Activated effector memory CD4-positive, alpha-beta T cell treated with anti-CD3 and anti-CD28 coated beads, Interleukin-2, amount 50 U/mL, for 16 hours (primary cell): ENCODE measurements around the gene ANXA7.
"Not testable (repeated sequence)": the region's sequence is repeated elsewhere in the genome, so short reads cannot be mapped to it uniquely, and the experiment has no call there.

ENCODE experiments used
- DNase-seq: peaks from one replicate; pipeline ENCODE4 v3.0.0-alpha.2; 2020

ANXA7 gene

DNA sequence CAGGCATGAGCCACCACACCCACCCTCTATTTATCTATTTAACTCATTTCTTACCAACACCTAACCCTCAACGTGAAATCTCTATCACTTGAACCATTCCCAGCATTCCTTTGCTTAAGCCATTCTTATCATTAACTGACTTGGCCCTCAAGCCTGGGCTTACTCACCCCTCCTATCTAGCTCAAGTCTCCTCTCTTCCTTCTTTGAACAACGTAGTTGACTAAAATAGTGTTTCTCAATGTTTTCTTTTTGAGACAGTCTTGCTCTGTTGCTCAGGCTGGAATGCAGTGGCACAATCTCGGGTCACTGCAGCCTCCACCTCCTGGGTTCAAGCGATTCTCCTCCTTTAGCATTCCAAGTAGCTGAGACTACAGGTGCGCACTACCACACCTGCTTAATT, 7.0 kb downstream of the ANXA7 start:
- no peak for DNase-seq

DNA sequence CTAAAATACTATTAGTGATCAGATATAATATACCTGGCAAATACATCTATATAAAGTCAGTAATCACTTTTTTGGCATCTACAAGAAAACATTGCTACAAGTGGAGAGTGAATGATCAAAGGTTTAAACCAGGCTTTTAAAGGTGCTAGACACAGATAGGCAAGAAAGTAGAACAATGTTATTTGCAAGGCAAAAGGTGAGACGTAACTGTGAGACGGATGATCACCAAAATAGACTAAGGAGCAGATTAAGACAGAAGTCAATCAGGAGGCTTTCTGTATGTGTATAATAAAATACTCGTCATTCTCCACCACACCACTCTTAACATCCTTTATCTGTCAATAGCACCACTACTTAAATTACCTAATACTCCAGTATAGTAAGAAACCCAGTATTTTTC, 8.3 kb downstream of the ANXA7 start:
- DNase-seq: no peak

DNA sequence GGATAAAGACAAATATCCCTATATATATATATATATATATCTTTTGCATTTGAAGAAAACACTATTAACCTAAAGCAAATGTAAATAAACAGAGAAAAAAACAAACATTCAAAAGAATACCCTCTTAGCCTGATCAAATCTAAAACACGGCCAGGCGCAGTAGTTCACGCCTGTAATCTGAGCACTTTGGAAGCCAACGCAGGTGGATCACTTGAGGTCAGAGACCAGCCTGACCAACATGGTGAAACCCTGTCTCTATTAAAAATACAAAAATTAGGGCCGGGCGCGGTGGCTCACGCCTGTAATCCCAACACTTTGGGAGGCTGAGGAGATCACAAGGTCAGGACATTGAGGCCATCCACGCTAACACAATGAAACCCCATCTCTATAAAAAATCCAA, 9.2 kb downstream of the ANXA7 start:
- DNase-seq: no peak

DNA sequence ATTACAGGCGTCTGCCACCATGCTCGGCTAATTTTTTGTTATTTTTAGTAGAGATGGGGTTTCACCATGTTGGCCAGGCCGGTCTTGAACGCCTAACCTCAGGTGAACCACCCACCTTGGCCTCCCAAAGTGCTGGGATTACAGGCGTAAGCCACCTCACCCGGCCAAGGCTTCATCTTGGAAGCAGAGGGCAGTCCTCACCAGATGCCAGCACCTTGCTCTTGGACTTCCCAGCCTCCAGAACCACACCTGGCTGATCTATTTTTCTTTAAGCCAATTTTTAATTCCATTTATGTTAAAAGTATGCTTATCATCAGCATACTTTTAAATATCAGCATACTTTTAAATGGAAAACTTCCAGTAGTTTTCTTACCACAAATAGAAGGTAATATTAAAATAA, 12.2 kb downstream of the ANXA7 start:
- no peak for DNase-seq

DNA sequence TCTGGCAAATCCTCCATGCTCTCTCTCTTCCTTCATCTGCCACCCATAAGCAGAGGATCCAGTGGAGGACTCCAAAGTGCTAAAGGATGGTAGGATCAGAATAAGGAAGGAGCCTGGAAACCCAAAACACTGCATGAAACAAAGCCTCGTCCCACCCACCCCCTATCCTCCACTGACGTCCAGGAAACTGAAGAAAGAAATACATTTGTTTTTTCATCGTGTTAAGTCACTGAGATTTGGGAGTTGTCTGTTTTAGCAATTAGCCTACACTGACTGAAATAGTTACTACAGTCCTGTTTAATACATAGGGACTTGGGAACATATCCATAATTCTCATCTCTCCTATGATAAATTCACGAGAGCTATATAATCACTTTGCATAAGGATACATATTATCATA, 14.8 kb downstream of the ANXA7 start:
- DNase-seq: no peak

DNA sequence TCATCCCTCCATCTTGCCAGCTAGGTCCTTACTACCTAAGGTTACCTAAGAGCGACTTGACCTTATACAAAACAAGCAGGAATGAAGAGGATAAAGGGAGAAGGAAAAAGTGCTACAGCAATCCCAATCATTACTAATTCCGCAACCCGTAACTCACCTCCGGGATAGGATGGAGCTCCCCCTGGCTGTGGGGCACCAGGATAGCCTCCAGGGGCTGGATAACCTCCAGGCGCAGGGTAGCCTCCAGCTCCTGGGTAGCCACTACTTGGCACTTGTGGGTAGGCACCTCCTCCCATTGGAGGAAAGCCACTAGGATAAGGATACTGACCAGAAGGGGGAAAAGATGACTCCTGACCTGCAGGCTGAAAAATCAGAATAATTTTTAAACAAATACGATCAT, 15.8 kb downstream of the ANXA7 start:
- DNase-seq: no peak

DNA sequence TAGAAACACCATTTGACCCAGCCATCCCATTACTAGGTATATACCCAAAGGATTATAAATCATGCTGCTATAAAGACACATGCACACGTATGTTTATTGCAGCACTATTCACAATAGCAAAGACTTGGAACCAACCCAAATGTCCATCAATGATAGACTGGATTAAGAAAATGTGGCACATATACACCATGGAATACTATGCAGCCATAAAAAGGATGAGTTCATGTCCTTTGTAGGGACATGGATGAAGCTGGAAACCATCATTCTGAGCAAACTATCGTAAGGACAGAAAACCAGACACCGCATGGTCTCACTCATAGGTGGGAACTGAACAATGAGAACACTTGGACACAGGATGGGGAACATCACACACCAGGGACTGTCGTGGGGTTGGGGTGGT, 19.5 kb downstream of the ANXA7 start:
- not testable (repeated sequence) for DNase-seq

DNA sequence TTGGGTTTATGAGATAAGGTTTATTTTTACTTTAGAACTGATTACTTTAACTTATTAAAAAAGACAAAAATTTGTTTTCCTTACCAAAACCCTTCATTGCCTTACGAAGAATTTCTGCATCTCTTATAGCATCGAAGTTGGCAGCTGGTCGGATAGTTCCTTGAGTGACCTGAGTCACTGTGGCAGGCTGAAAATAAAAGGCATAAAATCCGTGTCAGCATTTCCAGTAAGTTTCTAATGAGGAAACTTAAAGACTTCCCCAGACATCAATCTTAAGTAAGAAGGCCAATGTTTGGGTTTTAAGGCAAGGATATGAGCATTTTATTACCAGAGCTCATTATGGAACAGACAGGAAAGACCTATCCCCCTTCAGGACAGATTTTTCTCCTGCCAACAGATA, 25.6 kb downstream of the ANXA7 start:
- no peak for DNase-seq

DNA sequence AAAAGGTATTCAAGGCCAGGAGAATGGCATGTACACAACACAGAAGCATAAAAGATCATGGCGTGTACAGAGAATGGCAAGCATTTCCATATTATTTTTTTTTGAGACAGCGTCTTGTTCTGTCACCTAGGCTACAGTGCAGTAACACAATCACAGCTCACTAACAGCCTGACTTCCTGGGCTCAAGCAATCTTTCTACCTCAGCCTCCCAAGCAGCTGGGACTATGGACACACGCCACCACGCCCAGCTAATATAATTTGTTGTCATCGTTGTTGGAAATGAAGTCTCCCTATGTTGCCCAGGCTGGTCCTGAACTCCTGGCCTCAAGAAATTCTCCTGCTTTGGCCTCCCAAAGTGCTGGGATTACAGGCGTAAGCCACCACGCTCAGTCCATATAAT, 27.3 kb downstream of the ANXA7 start:
- no peak for DNase-seq

DNA sequence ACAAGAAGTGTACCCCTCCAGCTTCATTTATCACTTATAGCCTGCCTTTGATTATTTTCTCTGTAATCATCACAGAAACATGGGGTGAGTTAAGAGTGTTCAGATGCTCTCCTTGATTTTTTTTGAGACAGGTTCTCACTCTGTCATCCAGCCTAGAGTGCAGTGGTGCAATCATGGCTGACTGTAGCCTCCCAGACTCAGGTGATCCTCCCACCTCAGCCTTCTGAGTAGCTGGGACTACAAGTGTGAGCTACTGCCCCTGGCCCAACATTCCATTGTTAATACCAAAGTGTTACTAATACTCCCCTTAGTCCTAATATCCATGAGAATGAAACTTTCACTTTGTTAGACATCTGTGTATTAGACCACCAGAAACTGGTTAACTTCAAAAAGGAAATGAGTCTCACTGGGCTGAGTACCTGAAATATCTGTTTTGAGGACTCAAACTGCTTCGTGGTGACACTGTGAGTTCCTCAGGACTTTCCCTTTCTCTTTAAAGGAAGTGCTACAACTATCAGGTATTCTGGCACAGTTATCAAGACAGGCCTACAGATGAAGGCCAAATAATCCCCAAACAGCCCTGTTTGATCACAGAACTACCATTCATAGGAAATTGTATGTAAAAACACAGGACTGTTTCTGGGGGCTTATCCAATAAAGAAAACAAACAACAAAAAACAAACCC, 34.7 kb downstream of the ANXA7 start:
- DNase-seq: no peak

DNA sequence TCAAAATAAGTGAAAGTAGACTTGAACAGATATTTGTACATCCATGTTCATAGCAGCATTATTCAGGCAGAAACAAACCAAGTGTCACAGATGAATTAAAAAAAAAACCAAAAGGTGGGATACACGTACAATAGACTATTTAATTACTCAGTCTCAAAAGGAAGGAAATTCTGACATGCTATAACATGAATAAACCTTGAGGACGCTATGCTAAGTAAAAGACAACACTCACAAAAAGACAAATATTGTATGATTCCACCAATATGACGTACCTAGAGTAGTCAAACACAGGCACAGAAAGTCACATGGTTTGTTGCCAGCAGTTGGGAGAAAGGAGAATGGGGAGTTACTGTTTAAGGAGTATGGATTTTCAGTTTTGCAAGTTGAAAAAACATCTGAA, 37.2 kb downstream of the ANXA7 start:
- DNase-seq: no peak

DNA sequence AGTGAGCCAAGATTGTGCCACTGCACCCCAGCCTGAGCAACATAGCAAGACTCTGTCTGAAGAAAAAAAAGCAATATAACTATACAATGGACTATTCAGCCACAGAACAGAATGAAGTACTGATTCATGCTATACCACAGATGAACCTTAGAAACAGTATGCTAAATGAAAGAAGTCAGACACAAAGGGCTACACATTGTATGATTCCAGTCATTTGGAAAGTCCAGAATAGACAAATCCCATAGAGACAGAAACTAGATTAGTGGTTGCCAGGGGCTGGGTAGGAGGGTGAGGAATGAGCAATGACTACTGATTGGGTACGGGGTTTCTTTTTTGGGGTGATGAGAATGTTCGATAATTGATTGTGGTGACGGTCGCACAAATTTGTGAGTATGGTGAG, 45.6 kb downstream of the ANXA7 start:
- DNase-seq: no peak

DNA sequence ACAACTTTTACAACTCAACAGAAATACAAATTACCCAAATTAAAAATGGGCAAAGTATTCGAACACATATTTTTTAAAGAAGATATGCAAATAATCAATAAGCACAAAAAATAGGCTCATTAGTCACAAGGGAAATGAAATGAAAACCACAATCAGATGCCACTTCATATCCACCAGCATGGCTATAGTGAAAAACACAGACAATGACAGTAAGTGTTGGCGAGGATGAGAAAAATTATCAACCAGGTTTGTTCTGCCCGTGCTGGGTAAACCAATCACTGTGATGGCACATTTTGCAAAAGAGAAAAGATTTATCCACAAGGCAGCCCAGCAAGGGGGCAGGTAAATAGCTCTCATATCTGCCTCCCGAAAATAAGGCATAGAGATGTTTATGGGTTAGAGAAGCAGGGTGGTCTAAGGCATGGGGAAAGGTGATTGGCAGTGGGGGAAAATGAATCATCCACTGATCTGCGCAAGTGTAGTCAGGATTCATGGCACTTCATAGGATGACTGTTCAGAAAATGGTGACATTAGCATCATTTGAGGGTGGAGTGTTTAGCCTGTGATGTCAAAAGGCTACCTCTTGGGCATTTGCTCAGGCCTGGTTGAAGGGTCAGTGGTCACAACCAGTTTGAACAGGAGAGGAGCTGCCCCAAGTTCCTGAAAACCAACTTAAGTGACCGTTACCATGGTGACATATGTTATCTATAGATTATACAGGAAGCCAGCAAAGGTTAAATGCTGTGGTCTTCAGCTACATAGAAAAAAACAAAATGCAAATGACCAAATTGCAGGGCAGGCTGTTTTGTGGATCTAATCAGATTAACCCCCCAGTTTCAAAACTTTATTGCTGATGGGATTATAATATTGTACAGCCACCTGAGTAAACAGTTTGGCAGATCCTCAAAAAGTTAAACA, 47.2 kb downstream of the ANXA7 start:
- DNase-seq: no peak

DNA sequence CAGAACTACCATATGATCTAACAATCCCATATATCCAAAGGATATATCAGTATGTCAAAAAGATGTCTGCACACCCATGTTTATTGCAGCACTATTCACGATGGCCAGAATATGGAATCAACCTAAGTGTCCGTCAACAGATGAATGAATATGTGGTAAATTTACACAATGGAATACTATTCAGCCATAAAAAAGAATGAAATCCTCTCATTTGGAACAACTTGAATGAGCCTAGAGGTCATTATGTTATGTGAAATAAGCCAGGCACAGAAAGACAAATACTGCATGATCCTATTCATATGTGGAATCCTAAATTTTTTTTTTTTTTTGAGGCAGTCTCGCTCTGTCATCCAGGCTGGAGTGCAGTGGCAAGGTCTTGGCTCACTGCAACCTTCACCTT, 48.9 kb downstream of the ANXA7 start:
- DNase-seq: no peak

DNA sequence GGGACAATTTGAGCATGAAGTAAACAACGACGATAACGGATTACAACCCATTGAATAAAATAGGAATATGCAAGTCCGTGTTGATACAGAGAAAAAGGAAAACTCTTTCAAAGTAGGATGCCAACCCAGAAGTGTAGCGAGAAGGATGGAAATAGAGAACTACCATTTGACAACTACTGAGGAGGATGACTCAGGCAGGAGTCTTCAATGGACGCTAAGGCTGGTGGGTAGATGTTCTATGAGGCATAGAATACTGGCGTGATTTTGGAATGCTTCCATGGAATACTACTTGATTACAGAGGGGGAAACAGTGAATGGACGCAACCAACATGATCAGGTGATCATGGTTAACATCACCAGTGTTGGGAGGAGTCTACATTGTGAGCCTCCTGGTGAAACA, 54.4 kb downstream of the ANXA7 start:
- no peak for DNase-seq

DNA sequence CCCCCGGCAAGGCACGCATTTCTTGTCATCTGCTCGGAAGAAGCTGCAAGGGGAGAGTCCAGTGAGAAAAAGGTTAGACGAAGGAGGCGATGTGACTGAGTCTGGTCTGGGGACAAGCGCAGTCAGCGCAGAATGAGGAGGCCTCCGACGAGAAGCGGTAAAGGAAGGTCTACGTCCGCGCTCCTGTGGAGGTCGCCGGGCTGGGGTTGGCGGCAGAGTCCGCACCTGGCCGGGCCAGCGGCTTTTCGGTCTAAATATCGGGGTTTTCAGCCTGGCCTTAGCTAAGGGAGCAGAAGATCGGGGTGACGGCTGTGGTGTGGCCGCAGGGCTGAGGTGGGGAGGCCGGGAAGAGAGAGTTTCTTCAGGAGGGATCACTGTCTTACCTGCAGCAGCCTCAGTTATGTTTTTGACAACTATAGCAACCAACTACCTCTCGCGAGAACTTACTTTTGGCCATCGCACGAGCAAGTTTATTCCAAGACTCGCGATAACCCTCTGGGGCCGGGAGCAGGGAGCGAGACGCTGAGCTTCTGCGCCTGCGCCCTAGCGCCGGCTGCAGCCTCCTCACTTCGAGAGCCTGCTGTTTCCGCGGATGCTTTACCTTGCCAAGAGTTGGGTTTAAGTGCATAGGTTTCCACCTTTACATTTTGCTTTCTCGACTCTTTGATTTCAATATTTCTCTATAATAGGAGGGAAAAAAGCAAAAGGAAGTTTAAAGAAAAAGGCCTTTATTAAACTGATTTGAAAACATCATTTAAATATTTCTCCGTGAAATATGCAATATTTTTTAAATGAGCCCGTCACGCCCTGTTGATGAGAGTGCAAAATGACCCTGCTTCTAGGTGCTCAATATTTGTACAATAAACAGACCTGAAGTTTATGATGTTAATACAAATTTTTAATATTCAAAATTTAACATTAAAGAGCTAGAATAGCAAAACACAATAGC, 55.3 kb downstream of the ANXA7 start, which contains the start of gene CFAP70:
CFAP70 (minus strand) TSS at position 534 of the 949 bp plus-strand sequence. CDS start 4,068 bp downstream, outside the sequence.
- peak; percentile 96 for DNase-seq

DNA sequence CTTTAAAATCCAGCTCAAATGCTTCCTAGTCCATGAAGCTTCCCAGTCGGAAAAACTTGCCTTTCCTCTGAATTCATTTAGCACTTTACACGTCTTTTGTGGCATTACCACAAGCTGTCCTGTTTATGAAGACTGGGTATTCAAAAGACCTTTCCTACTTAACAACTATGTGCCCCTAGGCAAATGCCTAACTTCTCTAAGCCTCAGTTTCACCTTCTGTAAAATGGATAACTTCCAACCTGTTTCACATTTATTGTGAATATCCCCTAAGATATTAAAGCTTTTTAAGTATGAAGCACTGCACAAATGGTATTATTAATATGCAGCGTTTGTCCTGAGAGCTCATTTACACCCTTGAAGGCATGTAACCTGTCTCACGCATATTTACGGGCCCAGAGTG, 56.0 kb downstream of the ANXA7 start:
- DNase-seq: no peak

DNA sequence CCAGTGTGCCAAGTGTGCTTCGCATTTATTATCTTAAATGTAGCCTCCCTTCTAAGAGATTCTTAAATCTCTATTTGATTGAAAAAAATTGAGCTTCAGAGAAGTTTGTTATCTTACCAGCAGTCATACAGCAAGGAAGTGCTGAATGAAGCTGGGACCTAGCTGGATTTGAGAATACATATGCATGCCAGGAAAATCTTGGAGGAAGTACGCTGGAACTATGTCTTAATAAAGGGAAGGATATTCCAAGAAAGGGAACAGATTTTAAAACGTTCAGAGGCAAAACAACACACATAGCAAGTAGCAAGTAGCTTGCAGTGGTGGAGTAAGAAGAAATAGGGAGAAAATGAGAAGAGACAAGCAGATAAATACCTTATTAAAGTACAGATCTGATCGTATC, 56.7 kb downstream of the ANXA7 start:
- DNase-seq: no peak

DNA sequence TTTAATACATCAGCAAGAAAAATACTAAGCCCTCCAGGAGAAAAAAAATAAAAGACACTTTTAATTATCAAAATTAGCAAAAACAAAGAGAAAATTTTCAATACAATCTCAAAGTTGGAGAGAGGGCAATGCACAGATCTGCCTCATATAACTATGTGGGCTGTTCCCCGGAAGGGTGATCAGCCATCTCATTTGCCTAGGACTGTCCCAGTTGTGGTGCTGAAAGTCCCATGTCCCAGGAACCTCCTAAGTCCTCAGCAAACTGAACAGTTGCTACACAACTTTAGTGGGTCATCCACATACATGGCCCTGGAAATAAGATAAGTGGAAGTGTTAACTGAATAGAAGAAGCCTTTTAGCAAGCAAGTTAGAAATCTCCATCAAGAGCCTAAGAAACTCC, 69.6 kb downstream of the ANXA7 start:
- no peak for DNase-seq

DNA sequence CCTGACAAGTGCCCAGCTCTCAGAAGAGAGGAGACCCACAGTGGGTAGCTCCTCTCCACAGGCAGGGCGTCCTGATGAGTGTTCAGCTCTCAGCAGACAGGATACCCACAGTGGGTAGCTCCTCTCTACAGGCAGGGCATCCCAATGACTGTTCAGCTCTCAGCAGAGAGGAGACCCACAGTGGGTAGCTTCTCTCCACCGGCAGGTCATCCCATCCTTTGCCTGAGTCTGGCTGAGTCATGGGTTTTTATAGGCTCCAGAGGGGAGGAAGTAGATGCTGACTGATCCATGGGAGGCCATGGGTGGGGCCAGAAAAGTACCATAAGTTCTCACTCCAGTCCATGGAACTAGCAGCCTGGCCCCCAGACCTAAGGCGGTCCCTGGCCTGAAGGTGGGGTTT, 73.7 kb downstream of the ANXA7 start:
- no peak for DNase-seq

DNA sequence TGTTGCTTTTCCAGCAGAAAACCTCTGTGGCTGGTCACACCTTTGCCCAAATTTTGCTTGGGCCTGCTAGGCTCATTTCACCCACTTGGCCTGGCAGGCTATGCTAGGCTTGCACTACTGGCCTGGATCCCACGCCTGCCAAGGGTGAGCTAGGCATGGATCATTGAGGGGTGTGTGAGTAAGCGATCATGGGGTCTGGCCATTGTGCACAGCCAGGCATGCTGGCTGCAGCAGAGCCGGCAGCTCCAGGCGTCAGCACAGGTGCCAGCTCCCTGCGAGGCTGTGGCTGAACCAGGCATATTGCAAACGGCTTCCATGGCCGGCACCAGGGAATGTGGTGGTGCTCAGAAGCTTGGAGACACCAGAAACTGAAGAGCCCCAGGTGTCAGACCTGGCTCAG, 74.4 kb downstream of the ANXA7 start:
- no peak for DNase-seq

DNA sequence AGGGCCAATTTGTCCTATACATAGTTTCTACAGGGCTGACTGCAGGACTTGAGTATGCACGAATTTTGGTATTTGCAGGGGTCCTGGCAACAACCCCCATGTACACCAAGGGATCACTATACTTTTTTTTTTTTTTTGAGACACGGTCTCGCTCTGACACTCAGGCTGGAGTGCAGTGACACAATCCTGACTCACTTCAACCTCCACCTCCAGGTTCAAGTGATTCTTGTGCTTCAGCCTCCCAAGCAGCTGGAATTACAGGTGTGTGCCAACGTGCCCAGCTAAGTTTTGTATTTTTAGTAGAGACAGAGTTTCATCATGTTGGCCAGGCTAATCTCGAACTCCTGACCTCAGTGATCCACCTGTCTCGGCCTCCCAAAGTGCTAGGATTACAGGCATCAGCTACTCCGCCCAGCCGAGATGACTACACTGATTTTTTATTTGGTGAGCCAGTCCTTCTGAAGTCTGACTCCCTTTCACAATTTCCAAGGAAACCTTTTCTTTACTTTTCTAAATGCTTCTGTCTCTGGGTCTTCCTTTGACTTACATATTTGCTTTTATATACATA, 75.0 kb downstream of the ANXA7 start:
- DNase-seq: no peak

DNA sequence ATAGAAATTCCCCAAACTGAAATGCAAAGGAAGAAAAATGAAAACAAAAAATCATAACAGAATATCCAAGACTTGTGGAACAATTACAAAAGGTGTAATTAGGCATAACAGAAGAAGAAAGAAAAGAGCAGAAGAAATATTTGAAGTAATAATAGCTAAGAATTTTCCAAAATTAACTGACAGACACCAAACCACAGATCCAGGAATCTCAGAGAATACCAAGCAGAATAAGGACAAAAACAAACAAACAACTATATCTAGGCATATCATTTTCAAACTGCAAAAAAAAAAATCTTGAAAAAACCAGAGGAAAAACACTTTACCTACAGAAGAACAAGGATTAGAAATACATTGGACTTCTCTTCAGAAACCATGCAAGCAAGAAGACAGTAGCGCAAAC, 80.7 kb downstream of the ANXA7 start:
- DNase-seq: no peak
